IPS-20b (cell line): ENCODE data around the gene EXOC3L4.

Source experiments
- H3K27ac ChIP-seq: one replicate; pipeline ENCODE4 v1.5.1; 2013; ENCODE audit warnings: low read length
- H3K27me3 ChIP-seq: 2 replicates; pipeline ENCODE4 v1.6.1; 2013; ENCODE audit warnings: mild to moderate bottlenecking, low read length, inconsistent platforms; ENCODE audit not compliant: insufficient read depth
- H3K36me3 ChIP-seq: 2 replicates; pipeline ENCODE4 v1.6.1; 2013; ENCODE audit warnings: low read depth, mild to moderate bottlenecking, inconsistent platforms, low read length, moderate library complexity; ENCODE audit not compliant: insufficient read depth
- H3K4me1 ChIP-seq: 2 replicates; pipeline ENCODE4 v1.6.1; 2013; ENCODE audit warnings: mild to moderate bottlenecking, control low read depth, inconsistent platforms, low read length, moderate library complexity; ENCODE audit not compliant: insufficient read depth
- H3K4me3 ChIP-seq: 2 replicates; pipeline ENCODE4 v1.5.1; 2013; ENCODE audit warnings: mild to moderate bottlenecking, low read length, inconsistent platforms
- H3K9ac ChIP-seq: 2 replicates; pipeline ENCODE4 v1.6.1; 2013; ENCODE audit warnings: low read depth, mild to moderate bottlenecking, inconsistent platforms, low read length, moderate library complexity
- H3K9me3 ChIP-seq: 2 replicates; pipeline ENCODE4 v1.6.1; 2013; ENCODE audit warnings: mild to moderate bottlenecking, low read depth, low read length, inconsistent platforms; ENCODE audit not compliant: insufficient read depth

Gene EXOC3L4

DNA sequence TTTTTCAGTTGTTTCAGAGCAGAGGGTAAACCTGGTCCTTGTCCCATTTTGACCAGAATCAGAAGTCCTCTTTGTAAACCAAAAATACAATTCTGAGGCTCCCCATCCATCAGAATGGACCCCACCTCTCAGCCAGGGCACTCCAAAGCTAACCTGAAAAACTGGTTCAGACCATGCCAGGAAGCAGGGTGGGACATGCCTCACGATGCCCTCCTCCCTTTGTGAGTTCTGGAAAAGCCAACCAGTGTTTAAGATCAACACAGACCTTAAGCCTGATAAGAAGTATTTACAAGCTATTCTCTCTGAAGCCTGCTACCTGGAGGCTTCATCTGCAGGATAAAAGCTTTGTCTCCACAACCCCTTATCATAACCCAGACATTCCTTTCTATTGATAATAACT is 64.2 kb downstream of the EXOC3L4 start:
- Histone ChIP-seq H3K36me3 (no peaks in the 10 kb centered on the region), H3K4me1 (no peaks in the 10 kb centered on the region), H3K27ac (no peak overlapping the region), H3K9ac (no peak overlapping the region), H3K27me3 (no peaks in the 10 kb centered on the region), H3K4me3 (no peak overlapping the region), H3K9me3 (no peaks in the 10 kb centered on the region; the same call in 1 of the 2 replicates)
